Measurements from ENCODE around the gene FAM171A1.
A peak's percentile ranks its signal among the peaks of the same experiment; 100 is the strongest.

DNA sequence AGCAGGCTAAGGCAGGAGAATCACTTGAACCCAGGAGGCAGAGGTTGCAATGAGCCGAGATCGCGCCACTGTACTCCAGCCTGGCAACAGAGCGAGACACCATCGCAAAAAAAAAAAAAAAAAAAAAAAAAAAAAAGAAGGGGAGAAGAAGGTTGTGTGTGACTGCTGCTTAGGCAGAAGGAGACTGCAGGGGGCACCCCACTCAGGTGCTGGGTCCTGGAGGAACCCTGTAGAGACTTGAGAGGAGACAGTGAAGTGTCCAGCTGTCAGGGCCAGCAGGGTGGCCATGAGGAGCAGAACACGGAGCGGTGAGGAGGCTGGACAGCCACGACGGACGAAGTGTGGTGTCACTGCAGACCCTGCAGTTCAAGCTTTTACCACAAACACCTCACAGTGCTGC is 103.6 kb downstream of the FAM171A1 start:
- no peak for TF ChIP-seq POLR2AphosphoS5 (IDR thresholded peaks at IDR 0.05; ENCODE audit: low read depth, low read length)
- TF ChIP-seq, protein P1, sequence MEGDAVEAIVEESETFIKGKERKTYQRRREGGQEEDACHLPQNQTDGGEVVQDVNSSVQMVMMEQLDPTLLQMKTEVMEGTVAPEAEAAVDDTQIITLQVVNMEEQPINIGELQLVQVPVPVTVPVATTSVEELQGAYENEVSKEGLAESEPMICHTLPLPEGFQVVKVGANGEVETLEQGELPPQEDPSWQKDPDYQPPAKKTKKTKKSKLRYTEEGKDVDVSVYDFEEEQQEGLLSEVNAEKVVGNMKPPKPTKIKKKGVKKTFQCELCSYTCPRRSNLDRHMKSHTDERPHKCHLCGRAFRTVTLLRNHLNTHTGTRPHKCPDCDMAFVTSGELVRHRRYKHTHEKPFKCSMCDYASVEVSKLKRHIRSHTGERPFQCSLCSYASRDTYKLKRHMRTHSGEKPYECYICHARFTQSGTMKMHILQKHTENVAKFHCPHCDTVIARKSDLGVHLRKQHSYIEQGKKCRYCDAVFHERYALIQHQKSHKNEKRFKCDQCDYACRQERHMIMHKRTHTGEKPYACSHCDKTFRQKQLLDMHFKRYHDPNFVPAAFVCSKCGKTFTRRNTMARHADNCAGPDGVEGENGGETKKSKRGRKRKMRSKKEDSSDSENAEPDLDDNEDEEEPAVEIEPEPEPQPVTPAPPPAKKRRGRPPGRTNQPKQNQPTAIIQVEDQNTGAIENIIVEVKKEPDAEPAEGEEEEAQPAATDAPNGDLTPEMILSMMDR (IDR thresholded peaks at IDR 0.05) = peak; percentile 13
- TF ChIP-seq, protein P2, sequence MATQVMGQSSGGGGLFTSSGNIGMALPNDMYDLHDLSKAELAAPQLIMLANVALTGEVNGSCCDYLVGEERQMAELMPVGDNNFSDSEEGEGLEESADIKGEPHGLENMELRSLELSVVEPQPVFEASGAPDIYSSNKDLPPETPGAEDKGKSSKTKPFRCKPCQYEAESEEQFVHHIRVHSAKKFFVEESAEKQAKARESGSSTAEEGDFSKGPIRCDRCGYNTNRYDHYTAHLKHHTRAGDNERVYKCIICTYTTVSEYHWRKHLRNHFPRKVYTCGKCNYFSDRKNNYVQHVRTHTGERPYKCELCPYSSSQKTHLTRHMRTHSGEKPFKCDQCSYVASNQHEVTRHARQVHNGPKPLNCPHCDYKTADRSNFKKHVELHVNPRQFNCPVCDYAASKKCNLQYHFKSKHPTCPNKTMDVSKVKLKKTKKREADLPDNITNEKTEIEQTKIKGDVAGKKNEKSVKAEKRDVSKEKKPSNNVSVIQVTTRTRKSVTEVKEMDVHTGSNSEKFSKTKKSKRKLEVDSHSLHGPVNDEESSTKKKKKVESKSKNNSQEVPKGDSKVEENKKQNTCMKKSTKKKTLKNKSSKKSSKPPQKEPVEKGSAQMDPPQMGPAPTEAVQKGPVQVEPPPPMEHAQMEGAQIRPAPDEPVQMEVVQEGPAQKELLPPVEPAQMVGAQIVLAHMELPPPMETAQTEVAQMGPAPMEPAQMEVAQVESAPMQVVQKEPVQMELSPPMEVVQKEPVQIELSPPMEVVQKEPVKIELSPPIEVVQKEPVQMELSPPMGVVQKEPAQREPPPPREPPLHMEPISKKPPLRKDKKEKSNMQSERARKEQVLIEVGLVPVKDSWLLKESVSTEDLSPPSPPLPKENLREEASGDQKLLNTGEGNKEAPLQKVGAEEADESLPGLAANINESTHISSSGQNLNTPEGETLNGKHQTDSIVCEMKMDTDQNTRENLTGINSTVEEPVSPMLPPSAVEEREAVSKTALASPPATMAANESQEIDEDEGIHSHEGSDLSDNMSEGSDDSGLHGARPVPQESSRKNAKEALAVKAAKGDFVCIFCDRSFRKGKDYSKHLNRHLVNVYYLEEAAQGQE (IDR thresholded peaks at IDR 0.05; ENCODE audit: insufficient read depth in 1 of 2, low read depth in 2 of 2, low read length in 1 of 2) = no peak
